GM23338 (cell line): ENCODE data around the gene ANGPT4. TPM values are rescaled to one million over a fixed set of nuclear protein-coding genes. Genes with fewer than 3 reads are reported as not detected.

Experiments used
- ATAC-seq: fragments of 200-7000 bp; cut with Tn5 transposase; 3 replicates; pipeline ENCODE4 v1.9.1; 2020
- DNase-seq: peaks from one replicate; pipeline ENCODE4 v3.0.0-alpha.2; 2015; ENCODE audit warnings: low spot score
- H2AFZ ChIP-seq: fragments of 200-600 bp; sonication (generic); 2 replicates; pipeline ENCODE4 v1.8.0; 2016; ENCODE audit warnings: antibody characterized with exemption, mild to moderate bottlenecking, moderate library complexity
- H3F3A ChIP-seq: fragments of 200-600 bp; sonication (generic); replicated peaks from 2 replicates; pipeline ENCODE4 v1.8.0; 2017; ENCODE audit warnings: antibody characterized with exemption, mixed run types, low read depth
- H3K27ac ChIP-seq: fragments of 200-600 bp; sonication (generic); 2 replicates; pipeline ENCODE4 v1.6.1; 2016; ENCODE audit warnings: low read depth
- H3K27me3 ChIP-seq: fragments of 200-600 bp; sonication (generic); 2 replicates; pipeline ENCODE4 v1.8.0; 2016; ENCODE audit warnings: mild to moderate bottlenecking, mixed run types, moderate library complexity; ENCODE audit not compliant: insufficient read depth
- H3K36me3 ChIP-seq: fragments of 200-600 bp; sonication (generic); 2 replicates; pipeline ENCODE4 v1.8.0; 2016; ENCODE audit warnings: mild to moderate bottlenecking; ENCODE audit not compliant: insufficient read depth
- H3K4me1 ChIP-seq: fragments of 200-600 bp; sonication (generic); 2 replicates; pipeline ENCODE4 v1.8.0; 2016; ENCODE audit warnings: mild to moderate bottlenecking, moderate library complexity; ENCODE audit not compliant: insufficient read depth
- H3K4me2 ChIP-seq: fragments of 200-600 bp; sonication (generic); 2 replicates; pipeline ENCODE4 v1.7.1; 2017; ENCODE audit warnings: mixed run types
- H3K4me3 ChIP-seq: fragments of 200-600 bp; sonication (generic); 2 replicates; pipeline ENCODE4 v1.6.1; 2016; ENCODE audit warnings: mixed run types
- H3K79me2 ChIP-seq: fragments of 200-600 bp; sonication (generic); replicated peaks from 2 replicates; pipeline ENCODE4 v1.8.0; 2017; ENCODE audit warnings: mild to moderate bottlenecking; ENCODE audit not compliant: insufficient read depth
- H3K9me2 ChIP-seq: fragments of 200-600 bp; sonication (generic); 2 replicates; pipeline ENCODE4 v1.8.0; 2017; ENCODE audit not compliant: insufficient read depth
- H4K20me1 ChIP-seq: fragments of 200-600 bp; sonication (generic); replicated peaks from 2 replicates; pipeline ENCODE4 v1.8.0; 2017; ENCODE audit warnings: mild to moderate bottlenecking; ENCODE audit not compliant: insufficient read depth
- H3K27ac Mint-ChIP-seq: 2 replicates; pipeline ENCODE4 v1.8.0; 2020; ENCODE audit warnings: inconsistent platforms, mild to moderate bottlenecking, moderate library complexity, mixed read lengths
- H3K27me3 Mint-ChIP-seq: 3 replicates; pipeline ENCODE4 v1.8.0; 2022; ENCODE audit warnings: low read depth, mild to moderate bottlenecking, moderate library complexity, mixed read lengths, inconsistent platforms; ENCODE audit not compliant: insufficient read depth, poor library complexity
- H3K36me3 Mint-ChIP-seq: 3 replicates; pipeline ENCODE4 v1.8.0; 2021; ENCODE audit warnings: low read depth, mild to moderate bottlenecking, inconsistent platforms, moderate library complexity, mixed read lengths
- H3K4me1 Mint-ChIP-seq: 3 replicates; pipeline ENCODE4 v1.8.0; 2020; ENCODE audit warnings: mild to moderate bottlenecking, inconsistent platforms, mixed read lengths
- H3K4me3 Mint-ChIP-seq: 3 replicates; pipeline ENCODE4 v1.8.0; 2021; ENCODE audit warnings: moderate library complexity, mild to moderate bottlenecking, inconsistent platforms, mixed read lengths
- H3K9me3 Mint-ChIP-seq: 3 replicates; pipeline ENCODE4 v1.8.0; 2020; ENCODE audit warnings: moderate library complexity, mild to moderate bottlenecking, inconsistent platforms, mixed read lengths
- CREB1 ChIP-seq: fragments of 250-450 bp; sonication (Bioruptor Pico); IDR thresholded peaks from 2 replicates; pipeline ENCODE4 v1.5.0; 2020; ENCODE audit warnings: low read depth, mild to moderate bottlenecking, moderate library complexity
- EZH2 ChIP-seq: fragments of 200-600 bp; sonication (generic); IDR thresholded peaks from one replicate; pipeline ENCODE4 v1.8.0; 2017; ENCODE audit warnings: antibody characterized with exemption, mild to moderate bottlenecking, low read depth; ENCODE audit not compliant: unreplicated experiment
- EZH2phosphoT487 ChIP-seq: fragments of 200-600 bp; sonication (generic); IDR thresholded peaks from one replicate; pipeline ENCODE4 v1.8.1; 2018; ENCODE audit warnings: antibody characterized with exemption; ENCODE audit not compliant: unreplicated experiment
- JUNB ChIP-seq: IDR thresholded peaks from one replicate; pipeline ENCODE4 v1.6.1; 2016; ENCODE audit warnings: antibody characterized with exemption; ENCODE audit not compliant: unreplicated experiment
- NANOG ChIP-seq: IDR thresholded peaks from 2 replicates; pipeline ENCODE4 v1.6.1; 2016; ENCODE audit warnings: antibody characterized with exemption, borderline replicate concordance
- POLR2AphosphoS5 ChIP-seq: IDR thresholded peaks from 2 replicates; pipeline ENCODE4 v1.6.1; 2016; ENCODE audit warnings: antibody characterized with exemption, low read depth
- REST ChIP-seq: IDR thresholded peaks from one replicate; pipeline ENCODE4 v1.6.1; 2018; ENCODE audit warnings: antibody characterized with exemption; ENCODE audit not compliant: unreplicated experiment
- STAT1 ChIP-seq: IDR thresholded peaks from one replicate; pipeline ENCODE4 v1.6.1; 2016; ENCODE audit warnings: antibody characterized with exemption; ENCODE audit not compliant: unreplicated experiment
- polyA plus RNA-seq: library from polyadenylated mRNA; unstranded; fragments of >200 nt; fragmentation: Nextera tagmentation; extraction: Ambion mirVana; gene quantifications from 2 replicates; pipeline ENCODE4 v1.2.1, GENCODE V29; 2016
- total RNA-seq: library from RNA; depleted of rRNA; stranded (reverse); fragments of >200 nt; shearing (Covaris generic); gene quantifications from 2 replicates; pipeline ENCODE4 v1.2.3, GENCODE V29; 2014
- TF ChIP-seq, protein P1 (sequence below): fragments of 250-450 bp; sonication (Bioruptor Pico); IDR thresholded peaks from 2 replicates; pipeline ENCODE4 v1.5.0; 2020; ENCODE audit warnings: mild to moderate bottlenecking, moderate library complexity

Gene ANGPT4
- total and polyA plus RNA-seq, 2 experiments from 2014 or later = 0.17 TPM; not detected in 1

GRCh38 chr20:881783-882144, 34.4 kb downstream of the ANGPT4 start:
- H3K4me2 ChIP-seq = no peak overlapping the region
- peak overlapping the region; percentile 50; the same call in 1 of the 2 replicates for H3K27ac Mint-ChIP-seq
- peaks cover 23% of the 10 kb centered on the region for H3K27me3 Mint-ChIP-seq

GRCh38 chr20:881051-881782, 34.9 kb downstream of the ANGPT4 start:
- Histone ChIP-seq H3K27me3 (peaks cover 9% of the 10 kb centered on the region), H3F3A (no peaks in the 10 kb centered on the region), H4K20me1 (0 out of 2 replicates have a peak, but pooled peaks cover 3% of the 10 kb centered on the region), H2AFZ (no peak overlapping the region), H3K4me3 (no peak overlapping the region), H3K36me3 (no peaks in the 10 kb centered on the region), H3K27ac (no peak overlapping the region), H3K79me2 (no peaks in the 10 kb centered on the region), H3K9me2 (no peaks in the 10 kb centered on the region), H3K4me1 (peaks cover 4% of the 10 kb centered on the region; the same call in 1 of the 2 replicates), H3K4me2 (no peak overlapping the region)
- Mint-ChIP-seq H3K9me3 (no peaks in the 10 kb centered on the region), H3K4me3 (no peak overlapping the region), H3K27ac (peak overlapping the region; percentile 50; the same call in 1 of the 2 replicates), H3K4me1 (peaks cover 6% of the 10 kb centered on the region), H3K36me3 (no peaks in the 10 kb centered on the region), H3K27me3 (peaks cover 23% of the 10 kb centered on the region)
- ATAC-seq (no peak), DNase-seq (no peak)
- no peak for TF ChIP-seq REST
- TF ChIP-seq EZH2 = no peak
- TF ChIP-seq JUNB = no peak
- no peak for TF ChIP-seq EZH2phosphoT487
- no peak for TF ChIP-seq CREB1 (CRISPR knock-in tag)
- no peak for TF ChIP-seq NANOG
- TF ChIP-seq, protein P1, sequence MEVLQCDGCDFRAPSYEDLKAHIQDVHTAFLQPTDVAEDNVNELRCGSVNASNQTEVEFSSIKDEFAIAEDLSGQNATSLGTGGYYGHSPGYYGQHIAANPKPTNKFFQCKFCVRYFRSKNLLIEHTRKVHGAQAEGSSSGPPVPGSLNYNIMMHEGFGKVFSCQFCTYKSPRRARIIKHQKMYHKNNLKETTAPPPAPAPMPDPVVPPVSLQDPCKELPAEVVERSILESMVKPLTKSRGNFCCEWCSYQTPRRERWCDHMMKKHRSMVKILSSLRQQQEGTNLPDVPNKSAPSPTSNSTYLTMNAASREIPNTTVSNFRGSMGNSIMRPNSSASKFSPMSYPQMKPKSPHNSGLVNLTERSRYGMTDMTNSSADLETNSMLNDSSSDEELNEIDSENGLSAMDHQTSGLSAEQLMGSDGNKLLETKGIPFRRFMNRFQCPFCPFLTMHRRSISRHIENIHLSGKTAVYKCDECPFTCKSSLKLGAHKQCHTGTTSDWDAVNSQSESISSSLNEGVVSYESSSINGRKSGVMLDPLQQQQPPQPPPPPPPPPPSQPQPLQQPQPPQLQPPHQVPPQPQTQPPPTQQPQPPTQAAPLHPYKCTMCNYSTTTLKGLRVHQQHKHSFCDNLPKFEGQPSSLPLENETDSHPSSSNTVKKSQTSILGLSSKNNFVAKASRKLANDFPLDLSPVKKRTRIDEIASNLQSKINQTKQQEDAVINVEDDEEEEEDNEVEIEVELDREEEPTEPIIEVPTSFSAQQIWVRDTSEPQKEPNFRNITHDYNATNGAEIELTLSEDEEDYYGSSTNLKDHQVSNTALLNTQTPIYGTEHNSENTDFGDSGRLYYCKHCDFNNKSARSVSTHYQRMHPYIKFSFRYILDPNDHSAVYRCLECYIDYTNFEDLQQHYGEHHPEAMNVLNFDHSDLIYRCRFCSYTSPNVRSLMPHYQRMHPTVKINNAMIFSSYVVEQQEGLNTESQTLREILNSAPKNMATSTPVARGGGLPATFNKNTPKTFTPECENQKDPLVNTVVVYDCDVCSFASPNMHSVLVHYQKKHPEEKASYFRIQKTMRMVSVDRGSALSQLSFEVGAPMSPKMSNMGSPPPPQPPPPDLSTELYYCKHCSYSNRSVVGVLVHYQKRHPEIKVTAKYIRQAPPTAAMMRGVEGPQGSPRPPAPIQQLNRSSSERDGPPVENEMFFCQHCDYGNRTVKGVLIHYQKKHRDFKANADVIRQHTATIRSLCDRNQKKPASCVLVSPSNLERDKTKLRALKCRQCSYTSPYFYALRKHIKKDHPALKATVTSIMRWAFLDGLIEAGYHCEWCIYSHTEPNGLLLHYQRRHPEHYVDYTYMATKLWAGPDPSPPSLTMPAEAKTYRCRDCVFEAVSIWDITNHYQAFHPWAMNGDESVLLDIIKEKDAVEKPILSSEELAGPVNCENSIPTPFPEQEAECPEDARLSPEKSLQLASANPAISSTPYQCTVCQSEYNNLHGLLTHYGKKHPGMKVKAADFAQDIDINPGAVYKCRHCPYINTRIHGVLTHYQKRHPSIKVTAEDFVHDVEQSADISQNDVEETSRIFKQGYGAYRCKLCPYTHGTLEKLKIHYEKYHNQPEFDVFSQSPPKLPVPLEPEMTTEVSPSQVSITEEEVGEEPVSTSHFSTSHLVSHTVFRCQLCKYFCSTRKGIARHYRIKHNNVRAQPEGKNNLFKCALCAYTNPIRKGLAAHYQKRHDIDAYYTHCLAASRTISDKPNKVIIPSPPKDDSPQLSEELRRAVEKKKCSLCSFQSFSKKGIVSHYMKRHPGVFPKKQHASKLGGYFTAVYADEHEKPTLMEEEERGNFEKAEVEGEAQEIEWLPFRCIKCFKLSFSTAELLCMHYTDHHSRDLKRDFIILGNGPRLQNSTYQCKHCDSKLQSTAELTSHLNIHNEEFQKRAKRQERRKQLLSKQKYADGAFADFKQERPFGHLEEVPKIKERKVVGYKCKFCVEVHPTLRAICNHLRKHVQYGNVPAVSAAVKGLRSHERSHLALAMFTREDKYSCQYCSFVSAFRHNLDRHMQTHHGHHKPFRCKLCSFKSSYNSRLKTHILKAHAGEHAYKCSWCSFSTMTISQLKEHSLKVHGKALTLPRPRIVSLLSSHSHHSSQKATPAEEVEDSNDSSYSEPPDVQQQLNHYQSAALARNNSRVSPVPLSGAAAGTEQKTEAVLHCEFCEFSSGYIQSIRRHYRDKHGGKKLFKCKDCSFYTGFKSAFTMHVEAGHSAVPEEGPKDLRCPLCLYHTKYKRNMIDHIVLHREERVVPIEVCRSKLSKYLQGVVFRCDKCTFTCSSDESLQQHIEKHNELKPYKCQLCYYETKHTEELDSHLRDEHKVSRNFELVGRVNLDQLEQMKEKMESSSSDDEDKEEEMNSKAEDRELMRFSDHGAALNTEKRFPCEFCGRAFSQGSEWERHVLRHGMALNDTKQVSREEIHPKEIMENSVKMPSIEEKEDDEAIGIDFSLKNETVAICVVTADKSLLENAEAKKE (CRISPR knock-in tag) = no peak
- no peak for TF ChIP-seq POLR2AphosphoS5
- TF ChIP-seq STAT1 = no peak

More at GRCh38 chr20:881783-882144, 34.4 kb downstream of the ANGPT4 start:
- H3K4me1 ChIP-seq = peaks cover 4% of the 10 kb centered on the region; the same call in 1 of the 2 replicates
- no peak overlapping the region for H2AFZ ChIP-seq
- no peak overlapping the region for H3K27ac ChIP-seq
- H3K27me3 ChIP-seq = peaks cover 10% of the 10 kb centered on the region
- no peak for TF ChIP-seq EZH2phosphoT487
- TF ChIP-seq JUNB = no peak
- TF ChIP-seq STAT1 = no peak
- no peak overlapping the region for H3K4me3 Mint-ChIP-seq
- DNase-seq = no peak
- no peaks in the 10 kb centered on the region for H3K9me2 ChIP-seq
- no peaks in the 10 kb centered on the region for H3K9me3 Mint-ChIP-seq
- no peaks in the 10 kb centered on the region for H3K36me3 Mint-ChIP-seq
- no peak overlapping the region for H3K4me3 ChIP-seq
- peaks cover 6% of the 10 kb centered on the region for H3K4me1 Mint-ChIP-seq
- H3K79me2 ChIP-seq = no peaks in the 10 kb centered on the region
- H3F3A ChIP-seq = no peaks in the 10 kb centered on the region
- no peaks in the 10 kb centered on the region for H3K36me3 ChIP-seq
- no peak for ATAC-seq
- 0 out of 2 replicates have a peak, but pooled peaks cover 3% of the 10 kb centered on the region for H4K20me1 ChIP-seq
